Mucosa of descending colon (tissue), 3 donors: Measurements from ENCODE around the gene WWC2. TPM values are rescaled to one million over a fixed set of nuclear protein-coding genes. Genes with fewer than 3 reads are reported as not detected.
A peak's percentile ranks its signal among the peaks of the same experiment; 100 is the strongest.

Source experiments
- ATAC-seq: fragments of 200-7000 bp; cut with Tn5 transposase; one replicate; pipeline ENCODE4 v1.9.1; 2020; ENCODE audit warnings: mild to moderate bottlenecking, moderate library complexity
- DNase-seq, 3 donors: peaks; one replicate each; pipeline ENCODE4 v3.0.0-alpha.2; 2020
- H3K36me3 ChIP-seq: fragments of 200-600 bp; one replicate; pipeline ENCODE4 v1.8.0; 2021; ENCODE audit warnings: low read depth, mild to moderate bottlenecking
- H3K4me1 ChIP-seq: fragments of 200-600 bp; one replicate; pipeline ENCODE4 v1.8.0; 2021; ENCODE audit warnings: low read depth, mild to moderate bottlenecking
- H3K4me3 ChIP-seq: fragments of 200-600 bp; one replicate; pipeline ENCODE4 v1.8.0; 2021; ENCODE audit warnings: mild to moderate bottlenecking
- H3K9me3 ChIP-seq: fragments of 200-600 bp; one replicate; pipeline ENCODE4 v1.8.0; 2021; ENCODE audit warnings: mild to moderate bottlenecking
- intact Hi-C, 2 donors: fragments of 100-400 bp; cut with DNase I in 1 of 2; cut with micrococcal nuclease in 1 of 2; formaldehyde crosslinking; loops; one replicate each; pipeline versions ENCODE4 v1.11.0 to v1.11.1; 2022; cut with DNase I, micrococcal nuclease
- total RNA-seq, 3 donors: library from RNA; stranded (reverse); fragmentation: NEBNext Ultra II Directional in 2 of 3; extraction: Animal tissue kit (Norgen Biotek cat#: 25700) in 2 of 3; gene quantifications; one replicate each; pipeline versions ENCODE4 v1.2.1 to v1.2.4, GENCODE V29; 2021 to 2023
- TF ChIP-seq, protein P1 (sequence below): fragments of 200-600 bp; IDR thresholded peaks from one replicate; pipeline ENCODE4 v1.8.0; 2022; ENCODE audit warnings: antibody characterized with exemption, mild to moderate bottlenecking
- donor health status: DM: no; HTN: no; CAD: no; lungs with moderate emphysema.
- donor health status: DM: no; HTN: no; CAD: no.
- donor health status: DM: no; HTN: yes; CAD: no.

The WWC2 gene
- total RNA-seq, 3 donors from 2014 or later, result 6.4 to 31.2 (median 7.7) TPM

DNA sequence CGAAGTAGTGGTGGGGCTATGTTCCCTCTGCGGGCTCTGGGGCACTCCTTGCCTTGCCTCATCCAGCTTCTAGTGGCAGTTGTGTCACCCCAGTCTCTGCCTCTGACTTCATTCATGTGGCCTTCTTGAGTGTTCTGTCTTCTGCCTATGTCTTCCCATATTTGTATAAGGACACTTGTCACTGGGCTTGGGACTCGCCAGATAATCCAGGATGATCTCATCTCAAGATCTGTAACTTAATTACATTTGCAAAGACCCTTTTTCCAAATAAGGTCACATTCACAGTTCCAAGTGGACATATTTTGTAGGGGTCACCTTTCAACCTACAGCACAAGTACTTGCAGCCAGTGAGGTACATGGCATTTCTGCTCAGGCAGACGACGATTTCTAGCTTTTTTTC lies 253.5 kb downstream of the WWC2 start:
- no peaks in the 10 kb centered on the region for H3K36me3 ChIP-seq
- intact Hi-C loops, result no loop called here

DNA sequence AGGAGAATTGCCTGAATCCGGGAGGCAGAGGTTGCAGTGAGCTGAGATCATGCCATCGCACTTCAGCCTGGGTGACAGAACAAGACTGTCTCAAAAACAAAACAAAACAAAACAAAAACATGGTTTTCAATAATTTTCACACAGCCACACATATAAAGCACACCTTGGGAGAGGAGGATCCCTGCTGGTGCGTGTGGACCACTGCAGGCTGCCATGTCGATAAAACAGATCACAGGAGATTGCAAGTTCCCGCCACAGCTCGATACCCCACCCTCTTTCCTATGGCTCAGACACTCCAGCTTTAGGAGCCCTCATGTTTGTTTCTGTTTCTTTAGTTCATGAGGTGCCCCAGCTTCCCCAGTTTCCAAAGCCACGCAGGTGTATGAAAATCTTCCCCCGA lies 254.5 kb downstream of the WWC2 start:
- intact Hi-C loops, result no loop called here
- no peak for DNase-seq
- ATAC-seq, result no peak
- Histone ChIP-seq H3K4me1 (no peaks in the 10 kb centered on the region), H3K4me3 (no peak overlapping the region), H3K9me3 (no peaks in the 10 kb centered on the region), H3K36me3 (no peaks in the 10 kb centered on the region)
- TF ChIP-seq, protein P1, sequence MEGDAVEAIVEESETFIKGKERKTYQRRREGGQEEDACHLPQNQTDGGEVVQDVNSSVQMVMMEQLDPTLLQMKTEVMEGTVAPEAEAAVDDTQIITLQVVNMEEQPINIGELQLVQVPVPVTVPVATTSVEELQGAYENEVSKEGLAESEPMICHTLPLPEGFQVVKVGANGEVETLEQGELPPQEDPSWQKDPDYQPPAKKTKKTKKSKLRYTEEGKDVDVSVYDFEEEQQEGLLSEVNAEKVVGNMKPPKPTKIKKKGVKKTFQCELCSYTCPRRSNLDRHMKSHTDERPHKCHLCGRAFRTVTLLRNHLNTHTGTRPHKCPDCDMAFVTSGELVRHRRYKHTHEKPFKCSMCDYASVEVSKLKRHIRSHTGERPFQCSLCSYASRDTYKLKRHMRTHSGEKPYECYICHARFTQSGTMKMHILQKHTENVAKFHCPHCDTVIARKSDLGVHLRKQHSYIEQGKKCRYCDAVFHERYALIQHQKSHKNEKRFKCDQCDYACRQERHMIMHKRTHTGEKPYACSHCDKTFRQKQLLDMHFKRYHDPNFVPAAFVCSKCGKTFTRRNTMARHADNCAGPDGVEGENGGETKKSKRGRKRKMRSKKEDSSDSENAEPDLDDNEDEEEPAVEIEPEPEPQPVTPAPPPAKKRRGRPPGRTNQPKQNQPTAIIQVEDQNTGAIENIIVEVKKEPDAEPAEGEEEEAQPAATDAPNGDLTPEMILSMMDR, result no peak

More for the DNA sequence above, 253.5 kb downstream of the WWC2 start:
- Histone ChIP-seq H3K4me1 (no peaks in the 10 kb centered on the region), H3K9me3 (no peaks in the 10 kb centered on the region), H3K4me3 (no peak overlapping the region)
- TF ChIP-seq, protein P1, result no peak
- DNase-seq (no peak), ATAC-seq (no peak)

DNA sequence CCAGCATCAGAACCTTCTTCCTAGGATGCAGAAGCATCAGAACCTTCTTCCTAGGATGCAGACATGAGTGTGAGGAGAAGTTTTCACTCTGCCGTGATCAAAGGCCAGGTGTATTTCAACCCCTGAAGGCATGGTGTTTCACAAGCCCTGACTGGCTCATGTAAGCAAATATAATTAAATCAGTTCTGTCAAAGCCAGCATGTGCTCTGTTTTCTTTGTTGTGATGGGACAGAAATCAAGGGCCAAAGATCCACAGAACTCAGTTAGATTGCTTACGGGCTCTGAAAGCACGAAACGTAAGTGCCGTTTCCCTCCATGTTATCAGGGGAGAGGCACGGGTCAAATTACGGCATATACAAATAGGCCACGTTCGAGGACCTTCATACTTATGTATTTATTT lies 255.2 kb downstream of the WWC2 start:
- Histone ChIP-seq H3K9me3 (no peaks in the 10 kb centered on the region), H3K4me1 (no peaks in the 10 kb centered on the region), H3K36me3 (no peaks in the 10 kb centered on the region), H3K4me3 (no peak overlapping the region)
- intact Hi-C loops, result no loop called here
- ATAC-seq (peak; percentile 32), DNase-seq (no peak)
- TF ChIP-seq, protein P1, result no peak

DNA sequence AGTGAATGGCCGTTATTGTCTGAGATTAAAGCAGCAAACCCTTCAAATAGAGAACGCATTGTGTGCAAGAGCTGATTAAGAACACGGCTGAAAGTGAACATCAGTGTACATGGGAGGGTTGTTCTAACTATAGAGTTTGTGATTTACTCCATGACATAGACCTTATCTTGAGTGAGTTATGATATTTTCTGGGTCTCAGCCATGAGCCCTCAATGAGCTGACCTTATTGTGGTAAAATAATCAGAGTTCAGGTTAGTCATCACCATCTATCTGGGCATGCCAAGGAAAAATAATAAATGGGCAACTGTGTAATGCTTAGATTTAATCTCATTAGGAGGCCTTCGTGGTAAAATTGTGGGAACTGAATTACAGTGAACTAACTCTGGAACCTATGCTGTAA lies 256.3 kb downstream of the WWC2 start:
- Histone ChIP-seq H3K4me3 (no peak overlapping the region), H3K9me3 (no peaks in the 10 kb centered on the region), H3K4me1 (no peaks in the 10 kb centered on the region), H3K36me3 (no peaks in the 10 kb centered on the region)
- no peak for ATAC-seq
- TF ChIP-seq, protein P1, result no peak
- no peak for DNase-seq
- intact Hi-C loops, result no loop called here

DNA sequence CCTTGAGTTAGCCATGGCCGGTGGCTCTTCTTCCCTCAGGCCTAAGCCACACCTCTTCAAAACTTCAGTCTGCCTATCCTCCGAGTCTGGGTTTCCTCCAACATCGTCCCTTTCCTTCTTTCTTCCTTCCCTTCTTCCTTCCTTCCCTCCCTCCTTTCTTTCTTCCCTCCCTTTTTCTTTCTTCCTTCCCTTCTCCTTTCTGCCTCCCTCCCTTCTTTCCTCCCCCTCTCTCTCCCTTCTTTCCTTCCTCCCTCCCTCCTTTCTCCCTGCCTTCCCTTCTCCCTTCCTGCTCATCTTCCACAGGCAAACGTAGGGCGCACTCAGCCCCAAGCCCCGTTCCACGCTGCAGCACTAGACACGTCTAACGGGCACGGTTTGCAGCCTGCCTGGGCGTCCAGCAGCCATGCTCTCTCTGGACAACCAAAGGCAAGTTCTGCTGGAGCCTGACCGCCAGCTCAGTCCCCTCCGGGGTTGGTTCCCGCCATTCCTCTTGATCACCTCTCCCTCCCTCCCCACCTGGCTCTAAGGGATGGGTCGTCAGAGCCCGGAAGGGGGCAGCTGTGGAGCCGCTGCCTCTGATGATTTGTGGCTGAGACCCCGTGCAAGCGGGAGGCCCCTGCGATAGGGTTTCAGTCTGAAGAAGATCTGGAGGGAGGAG lies 257.2 kb downstream of the WWC2 start:
- TF ChIP-seq, protein P1, result no peak
- Histone ChIP-seq H3K4me1 (no peaks in the 10 kb centered on the region), H3K4me3 (no peak overlapping the region), H3K9me3 (no peaks in the 10 kb centered on the region), H3K36me3 (no peaks in the 10 kb centered on the region)
- DNase-seq (no peak), ATAC-seq (no peak)
- intact Hi-C loops, result no loop called here
